Measurements from ENCODE around the gene TMEM161A.
A peak's percentile ranks its signal among the peaks of the same experiment; 100 is the strongest.

The TMEM161A gene

GRCh38 chr19:19121371-19121770 lies 16.9 kb downstream of the TMEM161A start:
- H3K9me3 Mint-ChIP-seq: peaks cover 27% of the 10 kb centered on the region
- no peaks in the 10 kb centered on the region for H3K27me3 Mint-ChIP-seq (ENCODE audit: low read depth, poor library complexity)
- H3K27ac Mint-ChIP-seq: no peak overlapping the region
- peaks cover 21% of the 10 kb centered on the region for H3K4me1 Mint-ChIP-seq
- TF ChIP-seq CTCF (IDR thresholded peaks at IDR 0.05): no peak
- no peak for DNase-seq
- H3K4me3 Mint-ChIP-seq: no peak overlapping the region
- peaks cover 53% of the 10 kb centered on the region for H3K36me3 Mint-ChIP-seq (ENCODE audit: low read depth)

GRCh38 chr19:19120308-19121231 lies 17.7 kb downstream of the TMEM161A start:
- no peak for TF ChIP-seq CTCF (IDR thresholded peaks at IDR 0.05)
- H3K36me3 Mint-ChIP-seq (ENCODE audit: low read depth): peaks cover 52% of the 10 kb centered on the region
- H3K9me3 Mint-ChIP-seq: peaks cover 27% of the 10 kb centered on the region
- DNase-seq: peak; percentile 100
- H3K4me1 Mint-ChIP-seq: peaks cover 21% of the 10 kb centered on the region
- H3K4me3 Mint-ChIP-seq: peak overlapping the region; percentile 74
- H3K27ac Mint-ChIP-seq: no peak overlapping the region
- peaks cover 3% of the 10 kb centered on the region for H3K27me3 Mint-ChIP-seq (ENCODE audit: low read depth, poor library complexity)

GRCh38 chr19:19119325-19120237 lies 18.7 kb downstream of the TMEM161A start:
- no peak overlapping the region for H3K4me3 Mint-ChIP-seq
- peaks cover 21% of the 10 kb centered on the region for H3K4me1 Mint-ChIP-seq
- peaks cover 22% of the 10 kb centered on the region for H3K9me3 Mint-ChIP-seq
- peaks cover 46% of the 10 kb centered on the region for H3K36me3 Mint-ChIP-seq (ENCODE audit: low read depth)
- no peak for DNase-seq
- H3K27me3 Mint-ChIP-seq (ENCODE audit: low read depth, poor library complexity): peaks cover 3% of the 10 kb centered on the region
- no peak for TF ChIP-seq CTCF (IDR thresholded peaks at IDR 0.05)
- no peak overlapping the region for H3K27ac Mint-ChIP-seq

- H3K4me1 Mint-ChIP-seq: peaks cover 52% of the 10 kb centered on the region
- peaks cover 8% of the 10 kb centered on the region for H3K27me3 Mint-ChIP-seq (ENCODE audit: low read depth, poor library complexity)
- peak; percentile 50 for DNase-seq
- H3K27ac Mint-ChIP-seq: no peak overlapping the region
- no peaks in the 10 kb centered on the region for H3K9me3 Mint-ChIP-seq
- TF ChIP-seq CTCF (IDR thresholded peaks at IDR 0.05): peak; percentile 47
- peaks cover 16% of the 10 kb centered on the region for H3K36me3 Mint-ChIP-seq (ENCODE audit: low read depth)
- no peak overlapping the region for H3K4me3 Mint-ChIP-seq
These were observed 22.3 kb downstream of the TMEM161A start for GRCh38 chr19:19115954-19116353.

GRCh38 chr19:19113040-19113626 lies 25.1 kb downstream of the TMEM161A start:
- Mint-ChIP-seq H3K4me1 (peaks cover 39% of the 10 kb centered on the region), H3K9me3 (no peaks in the 10 kb centered on the region), H3K36me3 (ENCODE audit: low read depth) (peaks cover 5% of the 10 kb centered on the region), H3K27me3 (ENCODE audit: low read depth, poor library complexity) (peaks cover 20% of the 10 kb centered on the region), H3K27ac (no peak overlapping the region), H3K4me3 (no peak overlapping the region)
- no peak for TF ChIP-seq CTCF (IDR thresholded peaks at IDR 0.05)
- DNase-seq: peak; percentile 49
